ENCODE data around the gene PDE7B. TPM values are rescaled to one million over a fixed set of nuclear protein-coding genes. Genes with fewer than 3 reads are reported as not detected.

Gene PDE7B
- total RNA-seq, 1 donor from 2014 or later: 18.7 TPM

- intact Hi-C loops (cut with DNase I): no loop called here
- ATAC-seq: no peak
- DNase-seq (ENCODE audit: missing footprints): no peak
These were observed 318.1 kb downstream of the PDE7B start for GRCh38 chr6:136169394-136170148.

DNA sequence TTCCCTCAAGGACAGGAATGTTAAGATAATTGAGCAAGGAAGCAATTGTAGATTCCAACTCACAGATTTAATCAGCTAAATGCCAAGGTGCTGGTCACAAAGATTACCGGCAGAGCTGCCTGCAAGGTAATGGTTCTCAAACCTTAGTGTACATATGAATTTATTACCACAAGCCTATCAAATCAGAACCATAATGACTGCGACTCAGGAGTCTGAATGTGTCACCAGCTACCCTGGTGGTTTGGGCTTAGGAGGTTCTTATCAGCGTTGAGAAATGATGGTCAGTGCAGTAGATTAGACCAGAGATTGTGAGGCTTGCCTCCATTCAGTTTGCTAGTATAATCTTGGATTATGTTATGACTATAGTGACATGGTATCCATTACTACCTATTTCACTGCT, 319.7 kb downstream of the PDE7B start:
- ATAC-seq: no peak
- intact Hi-C loops (cut with DNase I): no loop called here
- no peak for DNase-seq (ENCODE audit: missing footprints)

DNA sequence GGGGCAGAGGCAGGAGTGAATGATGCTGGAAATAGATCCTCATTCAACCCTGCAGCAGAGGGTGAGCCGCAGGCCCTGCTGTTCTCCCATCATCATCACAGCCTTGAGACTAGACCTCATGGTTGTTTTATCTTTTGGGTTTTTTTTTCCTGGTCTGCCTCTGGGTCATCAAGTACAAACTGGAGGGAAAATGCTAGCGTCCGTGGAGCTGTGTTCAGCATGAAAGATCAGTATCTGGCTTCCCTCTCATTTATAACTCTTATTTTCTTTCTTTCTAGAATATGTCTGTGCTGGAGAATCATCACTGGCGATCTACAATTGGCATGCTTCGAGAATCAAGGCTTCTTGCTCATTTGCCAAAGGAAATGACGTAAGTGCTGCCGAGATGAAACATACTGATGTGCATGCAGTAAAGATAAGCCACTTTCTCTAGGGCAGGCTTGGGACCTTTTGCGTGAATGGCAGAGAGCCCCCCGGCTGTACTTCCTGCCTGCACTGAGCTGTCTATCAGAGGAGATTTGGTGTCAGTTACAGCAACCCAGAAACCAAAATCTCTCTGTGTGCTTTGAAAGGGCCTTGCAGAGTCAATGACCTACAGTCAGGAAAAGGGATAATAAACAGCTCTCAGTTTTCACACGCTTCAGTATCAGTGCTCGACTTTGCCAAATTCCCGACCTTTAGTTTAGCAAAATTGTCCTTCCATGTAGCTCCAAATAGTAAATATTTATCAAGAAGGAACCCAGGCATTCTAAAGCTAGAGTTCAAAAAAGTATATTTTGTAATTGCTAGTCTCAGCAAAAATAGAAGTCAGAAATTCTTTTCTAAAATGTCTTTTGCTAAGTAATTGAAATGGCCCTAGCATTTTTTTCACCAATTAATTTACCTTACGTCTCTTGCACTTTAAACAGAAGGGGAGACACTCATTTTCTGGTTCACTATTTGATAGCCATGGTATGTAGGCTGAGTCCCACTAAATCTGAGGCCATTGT, 322.3 kb downstream of the PDE7B start:
- intact Hi-C loops (cut with DNase I): no loop called here
- DNase-seq (ENCODE audit: missing footprints): peak; percentile 66

DNA sequence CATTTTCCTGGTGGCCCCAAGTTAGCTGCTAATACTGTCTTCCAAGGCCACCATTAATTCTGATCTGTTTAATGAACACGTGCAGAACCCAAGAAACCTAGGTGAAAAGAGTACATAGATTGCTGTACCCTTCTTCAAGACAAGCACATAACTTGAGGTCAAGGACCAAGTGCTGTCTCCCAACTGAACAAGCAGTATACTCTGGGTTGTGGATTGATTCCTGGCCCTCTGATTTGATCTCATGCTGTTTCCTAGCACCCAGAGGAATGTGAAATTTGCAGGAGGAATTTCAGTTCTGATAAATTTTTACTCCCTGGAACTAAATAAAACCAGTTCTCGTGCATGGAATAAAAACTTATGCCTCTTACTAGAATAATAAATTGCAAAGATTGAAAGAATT, 323.0 kb downstream of the PDE7B start:
- ATAC-seq (peak; percentile 24), DNase-seq (ENCODE audit: missing footprints) (no peak)
- intact Hi-C loops (cut with DNase I): no loop called here

More for the DNA sequence above, 322.3 kb downstream of the PDE7B start:
- ATAC-seq: peak; percentile 91

- no peak for ATAC-seq
- intact Hi-C loops (cut with DNase I): no loop called here
- DNase-seq (ENCODE audit: missing footprints): no peak
These were observed 324.4 kb downstream of the PDE7B start for GRCh38 chr6:136175873-136176272.

DNA sequence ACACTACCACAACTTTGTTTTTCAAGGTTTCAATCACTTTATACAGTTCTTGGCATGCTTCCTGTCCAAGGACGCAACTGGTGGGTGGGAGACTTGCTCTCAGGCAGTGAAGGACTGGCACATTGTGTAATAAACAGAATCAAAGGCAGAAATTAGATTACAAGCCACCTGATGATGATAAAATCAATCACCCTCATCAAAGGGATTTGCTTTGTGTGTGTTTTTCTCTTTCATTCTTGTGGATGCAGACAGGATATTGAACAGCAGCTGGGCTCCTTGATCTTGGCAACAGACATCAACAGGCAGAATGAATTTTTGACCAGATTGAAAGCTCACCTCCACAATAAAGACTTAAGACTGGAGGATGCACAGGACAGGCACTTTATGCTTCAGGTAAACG, 327.2 kb downstream of the PDE7B start:
- ATAC-seq (no peak), DNase-seq (ENCODE audit: missing footprints) (no peak)
- intact Hi-C loops (cut with DNase I): no loop called here

DNA sequence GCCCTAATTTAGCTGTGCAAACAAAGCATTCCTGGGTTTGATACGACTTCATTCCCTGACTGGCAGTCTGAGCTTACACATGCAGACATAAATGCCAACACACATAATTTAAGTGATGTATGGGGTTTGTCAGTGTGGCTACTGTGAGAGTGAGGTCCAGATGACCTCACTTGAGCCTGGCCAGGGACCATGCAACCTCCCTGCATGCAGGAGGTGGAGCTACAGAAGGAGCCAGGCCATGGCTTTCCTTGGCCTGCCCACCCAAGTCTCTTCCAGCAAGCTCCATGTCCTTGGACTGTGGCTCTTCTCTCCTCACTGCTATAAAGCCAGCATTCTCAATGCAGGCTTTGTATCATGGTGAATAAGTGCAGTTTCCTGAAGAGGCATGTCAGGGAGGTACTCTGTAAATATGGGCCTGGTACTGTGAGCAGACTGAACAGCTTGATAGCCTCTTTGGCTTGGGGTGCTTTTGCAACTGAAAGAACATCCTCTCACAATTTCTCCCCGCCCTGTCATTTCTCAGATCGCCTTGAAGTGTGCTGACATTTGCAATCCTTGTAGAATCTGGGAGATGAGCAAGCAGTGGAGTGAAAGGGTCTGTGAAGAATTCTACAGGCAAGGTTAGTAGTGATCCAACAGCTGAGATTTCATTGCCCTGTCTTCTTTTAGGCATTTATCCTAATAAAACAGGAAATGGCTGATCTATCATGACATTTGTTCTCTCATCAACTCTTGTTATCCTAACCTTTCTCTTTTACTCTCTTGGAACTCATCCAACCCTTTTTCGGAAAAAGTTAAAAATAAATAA, 329.4 kb downstream of the PDE7B start:
- ATAC-seq: peak; percentile 47
- intact Hi-C loops (cut with DNase I): no loop called here
- DNase-seq (ENCODE audit: missing footprints): no peak

- DNase-seq (ENCODE audit: missing footprints): no peak
- ATAC-seq: no peak
- intact Hi-C loops (cut with DNase I): no loop called here
These were observed 330.0 kb downstream of the PDE7B start for GRCh38 chr6:136181512-136181833.

DNA sequence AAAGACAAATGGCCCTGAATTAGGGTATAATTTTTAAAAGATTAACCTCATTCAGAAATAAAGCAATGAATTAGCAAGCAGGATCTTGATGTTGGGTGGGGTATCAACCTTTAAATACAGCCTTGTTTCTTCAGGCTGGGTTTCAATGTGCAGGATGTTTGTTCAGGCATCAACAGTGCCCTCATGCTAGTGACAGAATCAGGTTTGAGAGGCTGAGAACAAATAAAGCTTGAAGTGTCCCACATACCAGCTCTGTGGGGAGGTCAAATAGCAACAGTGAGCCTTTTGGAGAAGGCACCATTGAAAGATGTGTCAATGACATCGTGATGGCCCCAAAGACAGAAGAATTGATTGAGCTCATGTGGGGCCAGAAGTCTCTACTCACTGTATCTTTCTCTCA, 330.4 kb downstream of the PDE7B start:
- ATAC-seq (peak; percentile 39), DNase-seq (ENCODE audit: missing footprints) (no peak)
- intact Hi-C loops (cut with DNase I): no loop called here

GRCh38 chr6:136184738-136185137, 333.2 kb downstream of the PDE7B start:
- no peak for DNase-seq (ENCODE audit: missing footprints)
- intact Hi-C loops (cut with DNase I): no loop called here
- no peak for ATAC-seq

DNA sequence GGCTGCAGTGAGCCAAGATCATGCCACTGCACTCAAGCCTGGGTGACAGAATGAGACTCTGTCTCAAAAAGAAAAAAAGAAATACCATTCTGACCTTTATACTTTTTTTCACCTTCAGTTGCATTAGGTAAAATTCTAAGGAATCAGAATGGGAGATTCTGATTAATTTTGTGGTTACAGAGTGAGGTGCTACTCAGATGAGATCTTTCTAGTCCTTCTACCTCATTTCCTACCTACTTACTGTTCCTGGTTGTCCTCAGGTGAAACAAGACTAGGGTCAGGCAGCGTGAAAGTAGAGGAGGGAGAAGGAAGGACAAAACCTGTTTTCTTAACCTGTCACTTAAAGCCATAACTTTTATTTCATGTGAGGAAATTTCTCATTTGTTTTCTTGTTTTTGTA, 334.9 kb downstream of the PDE7B start:
- intact Hi-C loops (cut with DNase I): no loop called here
- DNase-seq (ENCODE audit: missing footprints): no peak
- ATAC-seq: no peak

DNA sequence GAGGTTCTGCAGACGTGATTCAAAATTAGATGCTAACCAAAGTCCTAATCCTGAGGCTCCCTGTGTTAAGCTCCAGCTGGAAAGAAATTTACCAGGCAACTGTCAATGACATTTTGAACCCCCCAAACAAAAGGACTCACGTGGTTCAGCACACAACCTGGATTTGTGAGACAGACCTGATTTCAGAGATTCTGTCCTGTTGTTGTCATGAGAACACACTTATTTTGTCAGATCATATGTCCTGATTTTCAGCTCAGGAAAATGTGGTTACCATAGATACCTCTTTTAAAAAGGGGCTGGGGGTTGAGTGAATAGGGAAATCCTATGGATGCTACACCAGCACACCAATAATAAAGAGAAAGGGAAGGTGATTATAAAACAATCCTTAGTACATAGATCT, 337.0 kb downstream of the PDE7B start:
- intact Hi-C loops (cut with DNase I): no loop called here
- no peak for DNase-seq (ENCODE audit: missing footprints)
- no peak for ATAC-seq

DNA sequence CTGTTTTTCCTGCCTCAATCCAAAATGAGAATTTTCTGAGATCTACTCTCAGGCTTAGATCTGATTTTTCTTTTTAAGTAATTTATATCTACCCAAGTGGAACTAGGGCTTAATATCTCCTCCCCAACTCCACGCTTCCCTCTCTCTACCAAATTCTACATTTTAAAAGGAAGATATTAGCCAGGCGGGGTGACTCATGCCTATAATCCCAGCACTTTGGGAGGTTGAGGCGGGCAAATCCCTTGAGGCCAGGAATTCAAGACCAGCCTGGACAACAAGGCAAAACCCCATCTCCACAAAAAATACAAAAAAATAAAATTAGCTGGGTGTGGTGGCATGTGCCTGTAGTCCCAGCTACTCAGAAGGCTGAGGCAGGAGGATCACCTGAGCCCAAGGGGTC, 337.6 kb downstream of the PDE7B start:
- DNase-seq (ENCODE audit: missing footprints) (no peak), ATAC-seq (no peak)
- intact Hi-C loops (cut with DNase I): no loop called here

DNA sequence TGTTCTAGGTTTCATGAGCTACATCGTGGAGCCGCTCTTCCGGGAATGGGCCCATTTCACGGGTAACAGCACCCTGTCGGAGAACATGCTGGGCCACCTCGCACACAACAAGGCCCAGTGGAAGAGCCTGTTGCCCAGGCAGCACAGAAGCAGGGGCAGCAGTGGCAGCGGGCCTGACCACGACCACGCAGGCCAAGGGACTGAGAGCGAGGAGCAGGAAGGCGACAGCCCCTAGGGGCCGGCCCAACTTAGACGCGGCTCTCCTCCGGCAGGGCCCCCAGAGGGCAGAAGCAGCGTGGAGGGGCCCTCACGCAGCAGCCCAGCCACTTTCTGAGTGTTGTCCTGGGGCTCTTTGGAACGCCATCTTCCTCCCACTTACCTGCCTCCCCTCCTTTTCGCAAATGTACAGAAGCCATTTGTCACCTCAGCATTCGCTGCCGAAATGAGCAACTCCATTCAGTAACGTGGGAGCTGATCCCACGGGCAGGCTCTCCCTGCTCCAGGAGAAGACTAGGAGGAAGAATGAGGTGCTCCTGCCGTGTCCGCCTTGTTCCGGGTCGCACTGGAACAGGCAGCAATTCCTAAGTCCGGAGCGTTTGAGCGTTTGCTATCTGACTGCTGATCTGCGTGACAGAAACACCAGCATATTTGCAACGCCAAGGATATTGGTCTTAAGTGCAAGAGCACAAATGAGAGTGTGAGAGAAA, 340.3 kb downstream of the PDE7B start:
- intact Hi-C loops (cut with DNase I): no loop called here
- no peak for ATAC-seq
- DNase-seq (ENCODE audit: missing footprints): no peak

- ATAC-seq: no peak
- no peak for DNase-seq (ENCODE audit: missing footprints)
- intact Hi-C loops (cut with DNase I): no loop called here
These were observed 341.4 kb downstream of the PDE7B start for GRCh38 chr6:136192902-136193301.

- no peak for DNase-seq (ENCODE audit: missing footprints)
These were observed 350.2 kb downstream of the PDE7B start for GRCh38 chr6:136201732-136202131.

DNA sequence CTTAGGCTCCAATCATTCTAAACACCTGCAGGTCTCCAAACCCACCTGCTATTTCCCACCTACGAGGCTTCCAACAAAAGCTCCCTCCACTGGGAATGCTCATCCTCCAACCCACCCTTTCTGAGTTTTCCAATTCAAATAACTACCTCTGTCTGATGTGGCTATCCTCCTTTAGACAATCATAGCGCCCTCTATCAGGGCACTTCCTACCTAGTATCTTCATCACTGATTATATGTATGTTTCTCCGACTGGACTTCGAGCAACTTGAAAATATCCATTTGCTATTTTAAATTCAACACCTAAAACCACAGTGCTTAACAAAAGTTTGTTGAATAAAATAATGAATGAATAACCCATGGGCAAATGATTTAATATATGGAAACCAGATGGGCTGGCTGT, 357.3 kb downstream of the PDE7B start:
- intact Hi-C loops (cut with DNase I): no loop called here
- ATAC-seq (no peak), DNase-seq (ENCODE audit: missing footprints) (no peak)

More at GRCh38 chr6:136201732-136202131, 350.2 kb downstream of the PDE7B start:
- intact Hi-C loops (cut with DNase I): no loop called here
- no peak for ATAC-seq

GRCh38 chr6:136209496-136209895, 358.0 kb downstream of the PDE7B start:
- intact Hi-C loops (cut with DNase I): no loop called here
- DNase-seq (ENCODE audit: missing footprints): no peak
- ATAC-seq: no peak

Data from Right ventricle myocardium inferior (tissue), 1 donor.